Measurements from ENCODE around the gene OPN3.

Gene OPN3

DNA sequence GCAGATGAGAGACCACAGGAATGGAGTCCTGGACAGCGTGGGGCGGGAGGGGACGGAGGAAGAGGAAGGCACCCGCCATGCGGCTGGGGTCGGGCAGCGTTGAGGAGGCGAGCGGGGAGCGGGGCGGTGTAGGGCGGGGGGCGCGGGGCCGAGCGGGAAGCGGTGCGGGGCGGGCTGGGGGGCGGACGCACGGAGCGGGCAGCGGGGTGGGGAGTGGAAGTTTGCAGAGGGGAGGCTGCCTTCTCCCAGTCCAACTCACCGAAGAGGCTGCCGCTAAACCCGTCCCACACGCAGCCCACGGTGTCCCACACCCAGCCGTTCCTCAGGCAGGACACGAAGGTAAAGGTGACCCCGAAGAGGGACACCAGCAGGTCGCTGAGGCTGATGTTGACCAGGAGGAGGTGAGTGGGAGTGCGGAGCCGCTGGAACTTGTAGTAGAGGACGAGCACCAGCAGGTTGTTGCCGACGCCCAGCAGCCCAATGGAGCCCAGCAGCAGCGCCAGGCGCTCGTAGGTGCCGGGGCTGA is 483 bp downstream of the OPN3 start (continued):
- TF ChIP-seq, protein P1, sequence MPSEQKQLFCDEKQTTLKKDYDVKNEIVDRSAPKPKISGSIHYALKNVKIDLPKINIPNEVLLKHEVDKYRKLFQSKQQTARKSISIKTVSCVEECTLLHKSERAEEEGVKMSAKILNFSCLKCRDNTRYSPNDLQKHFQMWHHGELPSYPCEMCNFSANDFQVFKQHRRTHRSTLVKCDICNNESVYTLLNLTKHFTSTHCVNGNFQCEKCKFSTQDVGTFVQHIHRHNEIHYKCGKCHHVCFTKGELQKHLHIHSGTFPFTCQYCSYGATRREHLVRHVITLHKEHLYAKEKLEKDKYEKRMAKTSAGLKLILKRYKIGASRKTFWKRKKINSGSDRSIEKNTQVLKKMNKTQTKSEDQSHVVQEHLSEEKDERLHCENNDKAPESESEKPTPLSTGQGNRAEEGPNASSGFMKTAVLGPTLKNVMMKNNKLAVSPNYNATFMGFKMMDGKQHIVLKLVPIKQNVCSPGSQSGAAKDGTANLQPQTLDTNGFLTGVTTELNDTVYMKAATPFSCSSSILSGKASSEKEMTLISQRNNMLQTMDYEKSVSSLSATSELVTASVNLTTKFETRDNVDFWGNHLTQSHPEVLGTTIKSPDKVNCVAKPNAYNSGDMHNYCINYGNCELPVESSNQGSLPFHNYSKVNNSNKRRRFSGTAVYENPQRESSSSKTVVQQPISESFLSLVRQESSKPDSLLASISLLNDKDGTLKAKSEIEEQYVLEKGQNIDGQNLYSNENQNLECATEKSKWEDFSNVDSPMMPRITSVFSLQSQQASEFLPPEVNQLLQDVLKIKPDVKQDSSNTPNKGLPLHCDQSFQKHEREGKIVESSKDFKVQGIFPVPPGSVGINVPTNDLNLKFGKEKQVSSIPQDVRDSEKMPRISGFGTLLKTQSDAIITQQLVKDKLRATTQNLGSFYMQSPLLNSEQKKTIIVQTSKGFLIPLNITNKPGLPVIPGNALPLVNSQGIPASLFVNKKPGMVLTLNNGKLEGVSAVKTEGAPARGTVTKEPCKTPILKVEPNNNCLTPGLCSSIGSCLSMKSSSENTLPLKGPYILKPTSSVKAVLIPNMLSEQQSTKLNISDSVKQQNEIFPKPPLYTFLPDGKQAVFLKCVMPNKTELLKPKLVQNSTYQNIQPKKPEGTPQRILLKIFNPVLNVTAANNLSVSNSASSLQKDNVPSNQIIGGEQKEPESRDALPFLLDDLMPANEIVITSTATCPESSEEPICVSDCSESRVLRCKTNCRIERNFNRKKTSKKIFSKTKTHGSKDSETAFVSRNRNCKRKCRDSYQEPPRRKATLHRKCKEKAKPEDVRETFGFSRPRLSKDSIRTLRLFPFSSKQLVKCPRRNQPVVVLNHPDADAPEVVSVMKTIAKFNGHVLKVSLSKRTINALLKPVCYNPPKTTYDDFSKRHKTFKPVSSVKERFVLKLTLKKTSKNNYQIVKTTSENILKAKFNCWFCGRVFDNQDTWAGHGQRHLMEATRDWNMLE (tag by site-specific recombination; conservative IDR thresholded peaks at IDR 0.05; ENCODE audit: low read depth), result no peak
- TF ChIP-seq ZNF548 (tag by site-specific recombination; IDR thresholded peaks at IDR 0.05) (no peak), ZNF791 (tag by site-specific recombination; IDR thresholded peaks at IDR 0.05) (no peak), ZNF16 (tag by site-specific recombination; IDR thresholded peaks at IDR 0.05; ENCODE audit: low read depth) (no peak), ZNF530 (tag by site-specific recombination; IDR thresholded peaks at IDR 0.05; ENCODE audit: low read depth) (no peak), ZNF785 (tag by site-specific recombination; IDR thresholded peaks at IDR 0.05) (no peak), ZBTB20 (tag by site-specific recombination; IDR thresholded peaks at IDR 0.05) (no peak; the same call in 1 of the 2 replicates), ZNF423 (tag by site-specific recombination; IDR thresholded peaks at IDR 0.05) (no peak; the same call in 1 of the 2 replicates), ZNF792 (tag by site-specific recombination; IDR thresholded peaks at IDR 0.05) (0 out of 2 replicates have a peak, but pooled peaks have one; percentile 36), ZNF404 (tag by site-specific recombination; IDR thresholded peaks at IDR 0.05) (no peak), YY2 (tag by site-specific recombination; IDR thresholded peaks at IDR 0.05) (no peak), ZNF664 (tag by site-specific recombination; IDR thresholded peaks at IDR 0.05) (no peak), ZNF155 (tag by site-specific recombination; IDR thresholded peaks at IDR 0.05) (no peak), ZNF138 (tag by site-specific recombination; IDR thresholded peaks at IDR 0.05; ENCODE audit: borderline replicate concordance) (no peak), SP7 (tag by site-specific recombination; IDR thresholded peaks at IDR 0.05) (no peak), ZNF221 (tag by site-specific recombination; IDR thresholded peaks at IDR 0.05; ENCODE audit: borderline replicate concordance) (no peak), ZNF140 (tag by site-specific recombination; IDR thresholded peaks at IDR 0.05) (no peak), EGR2 (tag by site-specific recombination; IDR thresholded peaks at IDR 0.05; ENCODE audit: low read depth) (peak; percentile 67; the same call in 1 of the 2 replicates), ZNF211 (tag by site-specific recombination; IDR thresholded peaks at IDR 0.05; ENCODE audit: low read depth) (no peak), ZNF561 (tag by site-specific recombination; IDR thresholded peaks at IDR 0.05; ENCODE audit: borderline replicate concordance) (peak; percentile 23; the same call in 1 of the 2 replicates), ZNF214 (tag by site-specific recombination; IDR thresholded peaks at IDR 0.05; ENCODE audit: borderline replicate concordance) (no peak), MYNN (tag by site-specific recombination; IDR thresholded peaks at IDR 0.05; ENCODE audit: borderline replicate concordance) (no peak), ZNF837 (tag by site-specific recombination; IDR thresholded peaks at IDR 0.05) (no peak), ZNF777 (tag by site-specific recombination; IDR thresholded peaks at IDR 0.05; ENCODE audit: borderline replicate concordance) (no peak), ZNF394 (tag by site-specific recombination; IDR thresholded peaks at IDR 0.05; ENCODE audit: borderline replicate concordance) (no peak), ZNF311 (tag by site-specific recombination; IDR thresholded peaks at IDR 0.05; ENCODE audit: borderline replicate concordance) (no peak), GLIS2 (tag by site-specific recombination; IDR thresholded peaks at IDR 0.05) (peak; percentile 79), ZNF23 (tag by site-specific recombination; IDR thresholded peaks at IDR 0.05; ENCODE audit: borderline replicate concordance) (no peak), ZNF830 (tag by site-specific recombination; IDR thresholded peaks at IDR 0.05; ENCODE audit: low read depth) (no peak)
- TF ChIP-seq, protein P2, sequence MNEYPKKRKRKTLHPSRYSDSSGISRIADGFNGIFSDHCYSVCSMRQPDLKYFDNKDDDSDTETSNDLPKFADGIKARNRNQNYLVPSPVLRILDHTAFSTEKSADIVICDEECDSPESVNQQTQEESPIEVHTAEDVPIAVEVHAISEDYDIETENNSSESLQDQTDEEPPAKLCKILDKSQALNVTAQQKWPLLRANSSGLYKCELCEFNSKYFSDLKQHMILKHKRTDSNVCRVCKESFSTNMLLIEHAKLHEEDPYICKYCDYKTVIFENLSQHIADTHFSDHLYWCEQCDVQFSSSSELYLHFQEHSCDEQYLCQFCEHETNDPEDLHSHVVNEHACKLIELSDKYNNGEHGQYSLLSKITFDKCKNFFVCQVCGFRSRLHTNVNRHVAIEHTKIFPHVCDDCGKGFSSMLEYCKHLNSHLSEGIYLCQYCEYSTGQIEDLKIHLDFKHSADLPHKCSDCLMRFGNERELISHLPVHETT (tag by site-specific recombination; IDR thresholded peaks at IDR 0.05), result no peak
- TF ChIP-seq, protein P3, sequence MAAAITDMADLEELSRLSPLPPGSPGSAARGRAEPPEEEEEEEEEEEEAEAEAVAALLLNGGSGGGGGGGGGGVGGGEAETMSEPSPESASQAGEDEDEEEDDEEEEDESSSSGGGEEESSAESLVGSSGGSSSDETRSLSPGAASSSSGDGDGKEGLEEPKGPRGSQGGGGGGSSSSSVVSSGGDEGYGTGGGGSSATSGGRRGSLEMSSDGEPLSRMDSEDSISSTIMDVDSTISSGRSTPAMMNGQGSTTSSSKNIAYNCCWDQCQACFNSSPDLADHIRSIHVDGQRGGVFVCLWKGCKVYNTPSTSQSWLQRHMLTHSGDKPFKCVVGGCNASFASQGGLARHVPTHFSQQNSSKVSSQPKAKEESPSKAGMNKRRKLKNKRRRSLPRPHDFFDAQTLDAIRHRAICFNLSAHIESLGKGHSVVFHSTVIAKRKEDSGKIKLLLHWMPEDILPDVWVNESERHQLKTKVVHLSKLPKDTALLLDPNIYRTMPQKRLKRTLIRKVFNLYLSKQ (tag by site-specific recombination; IDR thresholded peaks at IDR 0.05; ENCODE audit: borderline replicate concordance), result no peak
- TF ChIP-seq, protein P4, sequence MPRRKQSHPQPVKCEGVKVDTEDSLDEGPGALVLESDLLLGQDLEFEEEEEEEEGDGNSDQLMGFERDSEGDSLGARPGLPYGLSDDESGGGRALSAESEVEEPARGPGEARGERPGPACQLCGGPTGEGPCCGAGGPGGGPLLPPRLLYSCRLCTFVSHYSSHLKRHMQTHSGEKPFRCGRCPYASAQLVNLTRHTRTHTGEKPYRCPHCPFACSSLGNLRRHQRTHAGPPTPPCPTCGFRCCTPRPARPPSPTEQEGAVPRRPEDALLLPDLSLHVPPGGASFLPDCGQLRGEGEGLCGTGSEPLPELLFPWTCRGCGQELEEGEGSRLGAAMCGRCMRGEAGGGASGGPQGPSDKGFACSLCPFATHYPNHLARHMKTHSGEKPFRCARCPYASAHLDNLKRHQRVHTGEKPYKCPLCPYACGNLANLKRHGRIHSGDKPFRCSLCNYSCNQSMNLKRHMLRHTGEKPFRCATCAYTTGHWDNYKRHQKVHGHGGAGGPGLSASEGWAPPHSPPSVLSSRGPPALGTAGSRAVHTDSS (tag by site-specific recombination; IDR thresholded peaks at IDR 0.05), result peak; percentile 14; the same call in 1 of the 2 replicates

Data from HEK293 (cell line).